ENCODE data around the gene COL26A1.
"Not testable (repeated sequence)": the region's sequence is repeated elsewhere in the genome, so short reads cannot be mapped to it uniquely, and the experiment has no call there.

Gene COL26A1

DNA sequence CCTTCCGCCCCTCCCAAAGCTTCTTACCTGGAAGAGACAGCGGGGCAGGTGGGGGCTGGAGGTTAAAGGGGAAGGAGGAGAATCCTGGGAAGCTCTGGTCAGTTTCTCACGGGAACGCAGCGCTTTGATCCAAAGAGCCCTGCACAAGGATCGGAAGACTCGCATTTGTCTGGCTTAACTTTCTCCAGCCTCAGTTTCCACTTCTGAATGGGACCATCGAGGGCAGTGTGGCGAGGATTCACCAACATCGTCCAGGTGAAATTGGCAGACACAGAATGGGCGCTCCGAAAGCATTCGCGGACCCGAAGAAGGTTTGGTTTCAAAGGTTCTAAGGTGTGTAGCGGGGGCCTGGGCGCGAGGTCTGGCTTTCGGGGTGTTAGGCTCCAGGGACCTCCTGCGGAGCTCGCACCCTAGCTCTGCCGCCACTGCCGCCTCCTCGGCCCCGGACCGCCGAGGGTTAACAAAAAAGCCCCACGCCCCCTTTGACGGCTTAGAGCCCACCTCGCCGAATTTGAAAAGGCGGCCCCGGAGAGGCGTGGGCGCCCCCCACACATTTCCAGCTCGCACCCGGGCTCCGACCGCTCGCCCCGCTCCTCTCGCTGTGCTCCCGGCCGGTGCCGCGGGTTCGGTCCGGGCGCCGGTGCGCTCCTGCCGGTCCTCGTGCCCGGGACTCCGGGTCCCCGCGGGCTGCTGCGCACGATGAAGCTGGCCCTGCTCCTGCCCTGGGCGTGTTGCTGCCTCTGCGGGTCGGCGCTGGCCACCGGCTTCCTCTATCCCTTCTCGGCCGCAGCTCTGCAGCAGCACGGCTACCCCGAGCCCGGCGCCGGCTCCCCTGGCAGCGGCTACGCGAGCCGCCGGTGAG lies at the start of gene COL26A1:
Gene COL26A1 (plus strand): TSS at position 542 of the 862 bp plus-strand sequence. CDS start 158 bp downstream, at position 700.
- FAIRE-seq, result no peak

DNA sequence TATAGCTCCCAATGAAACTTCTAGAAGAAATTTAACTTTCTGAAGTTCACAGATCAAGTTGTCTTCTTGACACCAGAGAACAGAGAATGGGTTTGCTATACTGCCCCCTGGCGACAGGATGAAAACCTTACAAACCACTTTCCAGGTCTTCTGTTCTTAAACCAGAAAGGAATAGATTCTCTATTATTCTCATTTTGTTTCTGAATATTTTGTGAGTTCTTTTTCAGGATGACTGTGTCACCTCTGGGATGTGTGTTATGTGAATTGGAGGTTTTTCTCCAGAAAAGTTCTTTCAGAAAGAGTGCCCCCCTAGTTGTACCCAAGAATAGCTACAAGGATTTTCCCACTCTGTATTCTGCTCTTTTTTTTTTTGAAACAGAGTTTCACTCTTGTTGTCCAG lies 47.3 kb upstream of the COL26A1 start:
- FAIRE-seq, result peak; percentile 91

DNA sequence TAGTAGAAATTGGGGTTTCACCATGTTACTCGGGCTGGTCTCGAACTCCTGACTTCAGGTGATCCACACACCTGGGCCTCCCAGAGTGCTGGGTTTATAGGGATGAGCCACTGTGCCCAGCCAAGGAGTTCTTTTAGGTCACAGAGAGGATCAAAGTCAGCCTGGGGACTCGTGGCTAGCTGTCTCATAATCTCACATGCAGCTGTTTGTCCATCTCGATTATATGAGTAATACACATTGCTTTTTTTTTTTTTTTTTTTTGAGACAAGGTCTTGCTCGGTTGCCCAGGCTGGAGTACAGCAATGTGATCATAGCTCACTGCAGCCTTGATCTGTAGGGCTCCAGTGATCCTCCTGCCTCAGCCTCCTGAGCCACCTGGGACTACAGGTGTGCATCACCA lies 43.3 kb upstream of the COL26A1 start:
- FAIRE-seq, result no peak

DNA sequence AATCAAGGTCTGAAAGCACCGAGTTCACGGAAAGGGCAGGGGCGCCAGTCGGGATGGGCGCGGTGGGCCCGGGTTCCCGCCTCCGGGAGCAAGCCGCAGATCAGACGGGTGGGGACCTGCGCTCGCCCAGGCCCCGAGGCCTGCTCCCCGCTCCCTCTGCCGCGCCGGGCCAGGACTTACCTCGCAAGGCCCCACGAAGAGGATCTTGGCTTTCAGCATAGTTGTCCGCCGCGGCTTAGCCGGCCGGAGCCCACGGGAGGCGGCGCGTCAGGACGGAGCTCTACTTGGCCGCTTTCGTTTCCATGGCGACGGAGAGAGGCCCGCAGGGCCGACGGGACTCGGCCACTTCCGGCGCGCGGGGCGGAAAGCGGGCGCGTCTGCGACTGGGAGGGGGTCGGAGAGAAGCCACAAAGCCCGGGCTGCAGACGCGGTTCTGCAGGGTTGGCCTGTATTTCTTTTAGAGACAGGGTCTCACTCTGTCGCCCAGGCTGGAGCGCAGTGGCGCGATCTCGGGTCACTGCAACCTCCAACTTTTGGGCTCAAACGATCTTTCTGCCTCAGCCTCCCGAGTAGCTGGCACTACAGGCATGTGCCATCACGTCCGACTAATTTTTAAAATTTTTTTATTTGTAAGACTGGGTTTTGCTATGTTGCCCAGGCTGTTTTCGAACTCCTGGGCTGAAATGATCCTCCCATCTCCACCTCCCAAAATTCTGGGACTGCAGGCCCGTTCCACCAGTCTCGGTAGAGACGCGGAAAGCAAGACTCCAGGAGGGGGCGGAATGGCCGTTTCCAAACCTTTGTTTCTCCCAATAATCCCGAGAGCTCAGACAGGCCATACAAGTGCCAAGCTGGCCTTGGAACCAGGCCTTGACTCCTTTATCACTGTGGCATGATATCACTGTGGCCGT lies 40.9 kb upstream of the COL26A1 start, which contains the start of gene IFT22:
Gene IFT22 (minus strand): TSS at position 322 of the 911 bp plus-strand sequence. CDS start 103 bp downstream, at position 219.
- peak; percentile 58 for FAIRE-seq

DNA sequence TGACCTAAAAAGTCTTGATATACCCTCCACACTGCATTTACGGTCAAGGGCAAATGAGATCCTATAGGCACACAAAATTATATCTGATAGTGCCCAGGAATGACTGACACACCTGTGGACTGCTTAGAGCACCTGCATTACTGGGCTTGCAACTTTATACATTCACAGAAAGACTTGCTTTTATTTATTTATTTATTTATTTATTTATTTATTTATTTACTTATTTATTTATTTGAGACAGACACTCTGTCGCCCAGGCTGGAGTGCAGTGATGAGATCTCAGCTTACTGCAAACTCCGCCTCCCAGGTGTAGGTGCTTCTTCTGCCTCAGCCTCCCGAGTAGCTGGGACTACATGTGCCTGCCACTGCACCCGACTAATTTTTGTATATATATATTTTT lies 34.5 kb upstream of the COL26A1 start:
- FAIRE-seq, result no peak

DNA sequence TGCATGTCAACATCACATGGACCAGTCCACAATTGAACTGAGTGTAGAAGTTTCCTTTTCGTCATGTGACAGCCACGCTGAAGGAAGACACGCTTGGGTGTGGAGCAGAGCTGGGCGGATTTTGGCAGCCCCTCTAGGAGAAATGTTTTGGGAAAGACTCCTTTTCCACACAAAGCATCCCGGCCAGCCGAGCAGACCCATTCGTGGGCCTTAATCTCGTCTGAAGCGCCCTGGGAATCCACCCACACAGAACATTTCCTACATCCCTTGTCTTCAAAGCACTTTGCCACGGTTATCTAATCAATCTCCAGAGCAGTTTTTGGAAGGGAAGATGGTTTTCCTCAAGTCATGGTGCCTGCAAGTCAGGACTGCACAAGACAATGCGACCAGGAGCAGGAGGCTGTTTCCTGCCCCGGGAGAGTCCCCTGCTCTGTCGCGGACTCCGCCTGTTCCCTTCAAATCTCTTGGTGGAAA lies 32.6 kb upstream of the COL26A1 start:
- FAIRE-seq, result no peak

DNA sequence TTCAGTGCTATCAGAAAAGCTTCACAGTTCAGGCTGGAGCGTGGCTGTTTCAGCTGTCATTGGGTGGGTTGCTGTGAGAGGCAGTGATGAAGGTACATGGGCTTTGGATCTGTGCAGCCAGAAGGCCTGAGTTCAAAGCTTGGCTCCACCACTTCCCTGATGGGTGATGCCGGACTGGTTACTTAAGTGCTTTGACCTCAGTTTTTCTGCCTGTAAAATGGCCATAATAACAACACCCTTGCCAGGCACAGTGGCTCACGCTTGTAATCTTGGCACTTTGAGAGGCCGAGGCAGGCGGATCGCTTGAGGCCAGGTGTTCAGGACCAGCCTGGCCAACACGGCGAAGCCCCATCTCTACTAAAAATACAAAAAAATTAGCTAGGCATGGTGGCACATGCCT lies 30.6 kb upstream of the COL26A1 start:
- no peak for FAIRE-seq

DNA sequence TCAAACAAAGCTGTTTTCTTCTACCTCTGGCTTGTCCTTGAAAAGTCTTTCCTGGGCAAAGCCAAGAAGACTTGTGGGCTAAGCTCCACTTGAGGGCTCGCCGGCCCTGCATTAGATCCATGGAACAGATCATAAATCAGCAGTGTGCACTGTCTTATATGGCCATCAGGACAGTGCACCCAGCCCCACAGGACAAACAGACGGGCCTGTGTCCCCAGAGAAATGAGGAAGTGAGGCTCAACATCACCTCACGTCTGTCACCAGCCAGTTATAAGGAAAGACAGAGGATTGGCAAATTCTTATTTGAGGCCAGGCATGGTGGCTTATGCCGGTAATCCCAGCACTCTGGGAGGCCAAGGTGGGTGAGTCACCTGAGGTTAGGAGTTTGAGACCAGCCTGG lies 28.8 kb upstream of the COL26A1 start:
- FAIRE-seq, result no peak

DNA sequence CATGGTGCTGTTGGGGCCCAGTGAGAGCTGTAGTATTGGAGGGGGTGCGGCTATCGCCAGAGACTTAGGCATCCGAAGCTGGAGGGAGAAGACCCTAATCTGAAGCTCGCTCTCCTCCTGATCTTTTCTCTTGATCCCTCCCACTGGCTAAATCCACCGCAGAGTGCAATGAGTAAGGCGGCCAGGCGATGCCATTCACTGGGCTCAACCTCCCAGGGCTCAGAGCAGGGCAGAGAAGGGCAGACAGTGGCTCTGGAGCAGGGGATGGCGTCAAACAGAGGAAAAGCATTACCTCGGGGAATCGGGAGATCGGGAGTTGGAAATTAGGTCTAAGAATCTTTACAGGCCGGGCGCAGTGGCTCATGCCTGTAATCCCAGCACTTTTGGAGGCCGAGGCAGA lies 22.3 kb upstream of the COL26A1 start:
- no peak for FAIRE-seq

DNA sequence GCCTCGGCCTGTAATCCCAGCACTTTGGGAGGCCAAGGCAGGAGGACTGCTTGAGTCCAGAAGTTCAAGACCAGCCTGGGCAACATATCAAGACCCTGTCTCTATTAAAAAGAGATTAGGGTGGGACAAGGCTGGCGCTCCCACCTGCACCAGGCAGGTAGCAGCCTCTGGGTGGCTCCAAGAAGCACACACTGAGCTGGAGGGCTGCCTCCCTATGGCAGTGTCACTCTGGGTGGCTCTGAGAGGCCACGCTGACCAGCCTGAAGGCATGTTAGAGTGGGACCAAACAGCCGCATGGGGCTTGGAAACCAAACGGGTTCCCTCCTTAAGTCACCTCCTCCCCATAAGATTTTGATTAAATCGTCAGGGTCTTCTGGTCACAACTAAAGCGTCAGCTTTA lies 19.8 kb upstream of the COL26A1 start:
- no peak for FAIRE-seq

DNA sequence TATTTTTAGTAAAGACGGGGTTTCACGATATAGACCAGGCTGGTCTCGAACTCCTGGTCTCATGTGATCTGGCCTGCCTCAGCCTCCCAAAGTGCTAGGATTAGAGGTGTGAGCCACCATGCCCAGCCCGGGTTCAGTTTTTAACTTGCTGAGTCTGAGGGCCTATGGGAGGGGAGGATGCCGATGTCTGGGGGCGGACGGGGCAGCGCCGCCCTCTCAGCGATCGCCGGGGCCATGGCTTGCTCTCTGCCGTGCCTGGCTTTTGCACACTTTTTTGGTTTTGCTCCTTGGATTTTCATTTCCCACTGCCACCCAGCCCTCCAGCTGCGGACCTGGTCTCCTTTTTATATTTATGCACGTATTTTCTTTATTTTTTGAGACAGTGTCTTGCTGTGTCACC lies 15.2 kb upstream of the COL26A1 start:
- no peak for FAIRE-seq

DNA sequence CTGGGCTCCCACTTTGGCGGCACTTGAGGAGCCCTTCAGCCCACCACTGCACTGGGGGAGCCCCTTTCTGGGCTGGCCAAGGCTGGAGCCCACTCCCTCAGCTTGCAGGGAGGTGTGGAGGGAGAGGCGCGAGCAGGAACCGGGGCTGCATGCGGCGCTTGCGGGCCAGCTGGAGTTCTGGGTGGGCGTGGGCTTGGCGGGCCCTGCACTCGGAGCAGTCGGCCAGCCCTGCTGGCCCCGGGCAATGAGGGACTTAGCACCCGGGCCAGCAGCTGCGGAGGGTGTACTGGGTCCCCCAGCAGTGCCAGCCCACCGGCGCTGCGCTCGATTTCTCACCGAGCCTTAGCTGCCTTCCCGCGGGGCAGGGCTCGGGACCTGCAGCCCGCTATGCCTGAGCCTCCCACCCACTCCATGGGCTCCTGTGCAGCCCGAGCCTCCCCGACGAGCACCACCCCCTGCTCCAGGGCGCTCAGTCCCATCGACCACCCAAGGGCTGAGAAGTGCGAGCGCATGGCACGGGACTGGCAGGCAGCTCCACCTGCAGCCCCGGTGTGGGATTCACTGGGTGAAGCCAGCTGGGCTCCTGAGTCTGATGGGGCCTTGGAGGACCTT lies 14.1 kb upstream of the COL26A1 start:
- not testable (repeated sequence) for FAIRE-seq

DNA sequence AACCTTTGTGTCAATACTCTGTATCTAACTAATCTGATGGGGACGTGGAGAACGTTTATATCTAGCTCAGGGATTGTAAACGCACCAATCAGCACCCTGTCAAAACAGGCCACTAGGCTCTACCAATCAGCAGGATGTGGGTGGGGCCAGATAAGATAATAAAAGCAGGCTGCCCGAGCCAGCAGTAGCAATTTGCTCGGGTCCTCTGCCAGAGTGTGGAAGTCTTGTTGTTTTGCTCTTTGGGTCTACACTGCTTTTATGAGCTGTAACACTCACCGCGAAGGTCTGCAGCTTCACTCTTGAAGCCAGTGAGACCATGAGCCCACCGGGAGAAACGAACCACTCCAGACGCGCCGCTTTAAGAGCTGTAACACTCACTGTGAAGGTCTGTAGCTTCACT lies 13.4 kb upstream of the COL26A1 start:
- not testable (repeated sequence) for FAIRE-seq

DNA sequence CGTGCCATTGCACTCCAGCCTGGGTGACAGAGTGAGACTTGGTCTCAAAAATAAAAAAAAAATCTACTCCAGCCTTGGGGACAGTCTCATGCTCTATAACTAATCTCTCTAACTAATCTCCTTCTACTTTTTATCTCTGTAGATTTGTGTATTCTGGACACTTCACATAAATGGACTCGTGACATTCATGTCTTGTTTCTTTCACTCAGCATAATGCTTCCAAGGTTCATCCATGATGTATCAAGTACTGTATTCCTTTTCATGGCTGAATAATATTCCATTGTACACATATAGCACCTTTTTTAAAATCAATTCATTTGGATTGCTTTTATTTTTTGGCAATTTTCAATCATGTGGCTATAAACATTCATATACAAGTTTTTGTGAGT lies 9.8 kb upstream of the COL26A1 start:
- no peak for FAIRE-seq

DNA sequence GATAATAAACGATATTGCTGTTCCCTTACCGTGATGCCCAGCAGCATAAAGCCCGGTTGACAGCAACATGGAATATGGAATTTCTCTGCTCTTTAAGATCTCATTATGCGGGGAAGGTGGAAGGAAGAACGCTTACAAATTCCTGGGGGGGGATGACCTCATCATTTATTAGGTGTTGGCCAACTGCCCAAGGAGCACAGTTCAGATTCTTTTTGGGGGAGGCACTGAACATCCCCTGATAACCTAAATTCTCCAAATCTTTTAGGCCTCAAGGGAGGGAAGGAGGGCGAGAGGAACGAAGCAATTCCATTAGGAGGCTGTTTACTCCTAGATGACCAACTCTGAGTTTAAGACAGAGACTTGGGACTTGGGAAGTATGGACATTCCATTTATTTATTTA lies 5.2 kb upstream of the COL26A1 start:
- FAIRE-seq, result no peak

DNA sequence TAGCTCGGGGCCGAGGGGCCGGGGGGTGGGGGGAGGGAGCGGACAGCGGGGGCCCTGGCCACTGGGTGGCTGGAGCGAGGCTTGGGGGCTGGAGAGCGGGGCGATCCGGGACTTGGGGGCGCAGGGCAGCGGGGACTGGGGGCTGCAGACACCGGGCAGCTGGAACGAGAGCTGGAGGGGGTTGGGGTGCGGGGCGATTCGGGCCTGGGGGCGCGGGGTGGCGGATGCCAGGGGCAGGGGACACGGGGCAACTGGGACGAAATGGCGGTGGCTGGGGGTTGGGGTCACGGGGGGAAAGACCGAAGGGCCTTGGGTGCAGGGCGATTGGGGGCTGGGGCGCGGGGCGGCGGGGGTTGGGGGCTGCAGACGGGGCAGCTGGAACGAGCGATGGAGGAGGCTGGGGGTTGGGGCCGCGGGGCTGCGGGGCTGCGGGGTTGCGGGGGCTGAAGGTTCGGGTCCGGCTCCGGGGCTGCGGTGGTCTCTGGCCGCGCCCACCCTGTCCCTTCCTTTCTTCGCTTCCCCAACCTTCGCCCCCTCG lies 590 bp downstream of the COL26A1 start:
- FAIRE-seq, result no peak

DNA sequence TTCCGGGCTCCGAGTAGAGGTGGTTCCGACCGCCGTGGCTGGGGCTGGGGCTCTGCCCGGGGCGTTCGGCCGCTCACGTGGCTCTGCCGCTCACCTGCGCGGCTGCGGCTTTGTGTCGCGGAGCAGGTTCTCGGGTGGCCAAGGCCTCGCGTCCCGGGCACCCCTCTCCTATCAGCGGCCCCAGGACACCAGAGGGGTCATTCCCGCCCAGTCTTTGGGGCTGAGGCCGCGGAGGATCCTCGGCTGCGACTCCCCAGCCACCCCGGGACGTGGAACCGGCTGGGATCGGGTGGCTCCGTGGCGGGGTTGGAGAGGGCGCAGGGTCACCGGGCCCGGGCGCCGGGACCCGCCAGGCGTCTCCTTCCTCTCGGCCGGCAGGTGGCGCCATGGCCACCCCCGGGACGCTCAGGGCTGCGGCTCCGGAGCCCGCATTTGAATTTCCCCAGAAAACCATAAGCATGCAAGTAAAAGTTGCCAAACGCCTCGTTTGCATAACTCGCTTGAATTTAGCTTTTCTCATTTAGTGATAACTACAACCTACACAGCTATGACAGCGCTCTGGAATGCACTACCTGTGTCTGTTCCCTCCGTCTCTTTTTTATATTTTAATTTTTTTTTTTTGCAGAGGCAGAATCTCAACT lies 1.2 kb downstream of the COL26A1 start:
- FAIRE-seq, result peak; percentile 82

DNA sequence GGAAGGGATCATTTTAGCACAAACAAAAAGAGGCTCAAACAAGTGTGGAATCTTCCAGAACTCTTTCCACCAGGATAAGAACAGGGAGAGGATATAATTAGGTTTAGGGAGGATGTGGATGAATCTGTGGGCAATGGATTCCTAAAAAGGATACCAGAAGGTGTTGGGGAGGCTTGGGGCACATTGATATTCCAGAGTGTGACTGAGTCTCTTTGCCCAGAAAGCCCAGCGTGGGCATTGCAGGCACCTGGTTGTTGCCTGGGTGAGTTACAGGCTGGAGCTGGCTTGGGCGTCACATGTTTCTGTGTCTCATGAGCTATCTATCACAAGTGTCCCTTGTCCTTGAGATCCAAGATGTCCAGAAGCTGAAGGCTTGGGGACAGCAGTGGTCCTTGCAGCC lies 3.3 kb downstream of the COL26A1 start:
- no peak for FAIRE-seq

DNA sequence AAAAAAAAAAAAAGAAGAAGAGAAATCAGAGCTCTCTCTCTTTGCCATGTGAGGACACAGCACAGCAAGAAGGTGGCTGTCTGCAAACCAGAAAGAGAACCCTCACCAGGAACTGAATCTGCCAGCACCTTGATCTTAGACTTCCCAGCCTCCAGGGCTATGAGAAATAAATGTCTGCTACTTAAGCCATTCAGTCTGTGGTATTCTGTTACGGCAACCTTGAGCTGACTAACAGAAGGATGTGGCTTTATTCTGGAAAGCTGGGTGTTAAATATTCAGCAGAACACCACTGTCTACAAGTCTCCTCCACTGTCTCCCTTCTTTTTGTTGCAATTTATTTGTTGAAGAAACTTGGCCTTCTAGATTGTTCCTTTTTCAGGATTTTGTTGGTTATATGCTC lies 5.0 kb downstream of the COL26A1 start:
- no peak for FAIRE-seq

DNA sequence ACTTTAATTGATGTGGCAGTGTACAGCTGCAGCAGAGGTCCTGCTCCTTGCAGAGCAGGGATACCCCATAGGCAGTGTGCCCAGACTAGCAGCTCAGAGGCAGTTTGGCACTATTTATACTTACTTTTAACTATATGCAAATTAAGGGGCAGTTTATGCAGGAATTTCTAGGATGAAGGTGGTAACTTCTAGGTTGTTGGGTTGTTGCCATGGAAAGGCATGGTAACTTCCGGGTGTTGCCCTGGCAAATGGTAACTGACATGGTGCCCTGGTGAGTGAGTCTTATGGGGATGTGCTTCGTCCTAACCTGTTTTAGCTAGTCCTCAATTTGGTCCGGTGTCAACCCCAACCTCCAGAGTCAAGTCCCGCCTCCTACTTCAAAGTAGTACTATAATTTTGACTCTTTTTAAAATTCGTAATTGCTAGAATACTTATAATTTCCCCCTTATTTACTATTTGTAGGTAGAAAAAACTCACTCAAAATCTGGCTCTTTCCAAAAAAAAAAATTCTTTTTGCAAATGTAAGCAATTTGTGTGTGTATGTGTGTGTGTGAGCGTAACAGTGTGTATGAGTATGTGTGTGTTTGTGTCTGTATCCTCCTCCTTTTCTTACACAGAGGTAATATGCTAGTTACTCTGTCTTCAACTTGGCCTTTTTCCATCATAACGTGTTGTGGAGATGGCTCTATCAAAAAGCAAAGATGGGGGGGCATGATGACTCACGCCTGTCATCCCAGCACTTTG lies 5.9 kb downstream of the COL26A1 start:
- no peak for FAIRE-seq

DNA sequence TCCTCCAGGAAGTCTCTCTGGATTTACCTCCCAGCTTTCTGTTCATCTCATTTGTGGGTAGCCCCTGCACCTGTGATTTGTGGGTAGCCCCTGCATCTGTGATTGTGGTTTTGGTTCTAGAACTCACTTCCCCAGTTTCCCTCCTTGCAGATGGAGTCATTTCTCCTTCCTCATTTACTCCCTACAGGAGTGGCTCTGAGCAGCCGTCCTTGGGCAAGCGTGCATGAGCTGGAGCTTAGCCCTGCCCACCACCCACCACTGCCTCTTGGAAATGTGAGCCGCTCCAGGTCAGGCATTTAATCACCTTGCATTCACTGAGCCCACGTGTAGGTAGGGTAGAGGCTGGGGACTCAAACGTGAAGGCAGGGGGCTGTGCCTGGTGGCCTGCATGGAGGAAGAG lies 8.2 kb downstream of the COL26A1 start:
- no peak for FAIRE-seq
